HG02973 (cell line): Measurements from ENCODE around the gene RBM6.
"Not testable (repeated sequence)": the region's sequence is repeated elsewhere in the genome, so short reads cannot be mapped to it uniquely, and the experiment has no call there.

ENCODE experiments used
- ATAC-seq: cut with Tn5 transposase; IDR thresholded peaks from one replicate; pipeline ENCODE4 v1.9.1; 2021; ENCODE audit warnings: moderate library complexity; ENCODE audit not compliant: unreplicated experiment

Gene RBM6

GRCh38 chr3:49976942-49977341, 37.0 kb downstream of the RBM6 start:
- ATAC-seq: no peak

DNA sequence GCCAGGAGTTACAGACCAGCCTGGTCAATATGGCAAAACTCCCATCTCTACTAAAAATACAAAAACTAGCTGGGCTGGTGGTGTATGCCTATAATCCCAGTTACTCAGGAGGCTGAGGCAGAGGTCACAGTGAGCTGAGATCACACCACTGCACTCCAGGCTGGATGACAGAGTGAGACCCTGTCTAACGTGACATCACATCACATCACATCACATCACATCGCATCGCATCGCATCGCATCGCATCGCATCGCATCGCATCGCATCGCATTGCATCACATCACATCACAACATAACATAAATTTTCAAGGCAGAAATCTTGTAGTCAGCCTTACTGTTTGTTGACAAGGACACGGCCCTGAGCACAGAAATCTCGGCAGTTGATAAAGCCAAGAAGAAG, 44.4 kb downstream of the RBM6 start:
- no peak for ATAC-seq

DNA sequence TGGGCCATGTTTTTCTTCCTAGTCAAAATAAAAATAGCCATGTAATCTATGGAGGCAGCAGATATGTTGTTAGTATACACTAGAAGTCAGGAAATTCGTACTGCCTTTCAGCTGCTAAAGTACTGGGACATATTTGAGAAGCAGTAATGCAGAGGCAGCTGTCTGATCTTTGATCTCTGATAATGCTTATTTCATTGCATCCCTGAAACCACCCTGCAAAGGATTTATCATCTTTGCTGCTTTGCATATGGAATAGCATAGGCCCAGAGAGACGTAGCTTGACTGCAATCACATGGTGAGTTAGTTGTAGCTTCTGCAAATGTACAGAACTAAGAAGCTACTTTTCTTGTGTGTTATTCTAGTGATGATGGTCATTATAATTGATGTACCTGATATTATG, 52.4 kb downstream of the RBM6 start:
- no peak for ATAC-seq

- no peak for ATAC-seq
These were observed 54.5 kb downstream of the RBM6 start for GRCh38 chr3:49994476-49994875.

DNA sequence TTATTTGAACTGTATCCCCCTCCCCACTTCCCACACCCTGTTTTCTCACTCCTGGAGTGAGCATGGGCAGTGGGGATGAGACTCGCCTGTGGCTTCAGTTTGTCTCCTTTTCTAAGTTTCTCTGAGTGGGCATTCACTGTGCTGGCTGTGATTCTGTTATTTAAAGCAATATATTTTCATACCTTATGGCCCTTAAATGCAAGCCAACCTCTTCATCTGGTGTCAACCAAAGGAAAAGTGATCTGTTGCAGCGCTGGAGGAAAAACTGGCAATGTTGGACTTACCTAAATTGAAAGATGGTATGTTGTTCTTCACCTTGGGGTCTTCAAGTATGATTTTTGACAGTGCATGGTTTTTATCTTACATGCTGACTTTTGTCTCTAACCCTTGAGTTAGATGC, 56.1 kb downstream of the RBM6 start:
- no peak for ATAC-seq

- no peak for ATAC-seq
These were observed 57.9 kb downstream of the RBM6 start for GRCh38 chr3:49997862-49998261.

- no peak for ATAC-seq
These were observed 58.4 kb downstream of the RBM6 start for GRCh38 chr3:49998326-49998725.

GRCh38 chr3:50001511-50001910, 61.6 kb downstream of the RBM6 start:
- ATAC-seq: no peak

GRCh38 chr3:50003216-50003615, 63.3 kb downstream of the RBM6 start:
- no peak for ATAC-seq

- no peak for ATAC-seq
These were observed 63.9 kb downstream of the RBM6 start for GRCh38 chr3:50003824-50004223.

GRCh38 chr3:50008931-50009330, 69.0 kb downstream of the RBM6 start:
- no peak for ATAC-seq

DNA sequence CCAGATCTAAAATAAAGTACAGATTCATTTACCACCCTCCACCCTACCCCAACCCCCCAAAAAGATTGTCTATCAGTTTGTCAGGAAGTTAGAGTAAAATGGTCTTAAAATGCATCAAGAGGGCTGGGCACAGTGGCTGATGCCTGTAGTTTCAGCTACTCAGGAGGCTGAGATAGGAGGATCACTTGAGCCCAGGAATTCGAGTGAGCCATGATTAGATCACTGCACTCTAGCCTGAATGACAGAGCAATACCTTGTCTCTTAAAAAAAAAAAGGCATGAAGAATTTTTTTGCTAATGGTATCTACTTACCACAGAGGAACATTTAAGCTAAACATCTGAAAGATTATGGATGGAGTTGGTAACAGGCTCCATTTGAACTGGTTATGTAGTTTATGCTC, 71.0 kb downstream of the RBM6 start:
- ATAC-seq: no peak

DNA sequence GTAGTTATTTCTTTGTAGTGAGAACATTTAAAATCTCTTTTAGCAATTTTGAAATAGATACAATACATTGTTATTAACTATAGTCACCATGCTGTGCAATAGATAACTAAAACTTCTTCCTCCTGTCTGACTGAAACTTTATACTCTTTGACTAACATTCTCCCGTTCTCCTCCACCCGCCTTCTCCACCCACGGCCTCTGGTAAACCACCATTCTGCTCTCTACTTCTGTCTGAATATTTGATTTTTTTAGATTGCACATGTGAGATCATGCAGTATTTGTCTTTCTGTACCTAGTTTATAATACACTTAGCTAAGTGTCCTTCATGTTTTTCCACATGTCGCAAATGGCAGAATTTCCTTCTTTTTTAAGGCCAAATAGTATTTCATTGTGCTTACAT, 76.0 kb downstream of the RBM6 start:
- ATAC-seq: no peak

GRCh38 chr3:50028346-50028745, 88.4 kb downstream of the RBM6 start:
- no peak for ATAC-seq

GRCh38 chr3:50031201-50031600, 91.3 kb downstream of the RBM6 start:
- not testable (repeated sequence) for ATAC-seq

DNA sequence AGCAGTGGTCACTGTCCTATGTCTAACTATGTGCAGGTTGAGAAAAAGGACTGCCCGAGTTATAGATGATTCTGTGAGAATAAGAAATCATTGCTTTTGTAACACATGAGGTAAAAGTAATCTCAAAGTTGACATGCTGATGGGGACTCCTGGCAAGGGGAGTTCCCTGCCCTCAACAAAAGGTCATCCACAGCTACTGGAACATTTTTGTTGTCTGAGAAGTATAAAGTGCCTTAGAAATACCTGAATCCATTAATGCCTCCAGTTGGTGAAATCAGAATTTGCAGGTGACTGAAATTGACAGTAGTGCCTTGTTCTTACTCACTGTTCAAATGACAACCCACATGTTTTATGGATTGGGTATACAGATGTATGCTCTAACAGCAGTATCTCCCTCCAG, 105.0 kb downstream of the RBM6 start:
- no peak for ATAC-seq

DNA sequence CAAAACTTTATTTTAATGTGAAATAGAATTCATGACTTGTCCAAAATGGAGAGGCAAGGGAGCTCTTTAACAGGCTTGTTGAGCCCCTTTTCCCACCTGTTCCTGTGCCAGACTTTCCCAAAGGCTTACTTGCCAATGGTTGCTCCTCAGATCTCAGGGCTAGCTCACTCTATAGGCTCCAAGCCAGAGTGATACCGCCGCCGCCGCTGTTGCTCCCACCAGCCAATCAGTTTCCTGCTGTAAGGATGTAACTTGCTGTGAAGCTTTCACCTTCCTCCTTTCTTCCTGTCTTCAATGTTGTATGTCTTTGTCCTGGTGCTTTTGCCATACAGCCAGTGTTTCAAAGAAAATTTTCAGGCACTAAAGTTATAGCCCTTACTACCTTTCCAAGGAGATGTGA, 107.5 kb downstream of the RBM6 start:
- ATAC-seq: no peak

- ATAC-seq: no peak
These were observed 110.4 kb downstream of the RBM6 start for GRCh38 chr3:50050361-50050760.

GRCh38 chr3:50057756-50058155, 117.8 kb downstream of the RBM6 start:
- ATAC-seq: no peak

- no peak for ATAC-seq
These were observed 128.2 kb downstream of the RBM6 start for GRCh38 chr3:50068134-50068533.

DNA sequence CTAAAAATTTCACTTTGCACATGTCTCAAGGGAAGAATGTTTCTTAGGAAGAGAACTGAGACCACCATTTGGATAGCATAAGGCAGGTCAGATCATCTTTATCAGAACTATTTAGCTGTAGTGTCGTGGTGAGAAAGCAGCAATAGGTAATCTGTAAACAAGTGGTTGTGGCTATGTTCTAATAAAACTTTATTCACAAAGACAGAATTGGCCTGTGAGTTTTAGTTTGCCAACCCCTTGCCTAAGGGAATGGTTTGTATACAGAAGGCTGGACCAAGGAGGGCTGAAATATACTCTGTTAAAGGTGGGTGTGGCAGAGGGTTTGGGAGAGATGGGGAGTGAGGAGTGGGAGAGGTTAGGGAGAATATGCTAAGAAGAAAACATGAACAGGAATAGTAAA, 138.1 kb downstream of the RBM6 start:
- ATAC-seq: no peak

DNA sequence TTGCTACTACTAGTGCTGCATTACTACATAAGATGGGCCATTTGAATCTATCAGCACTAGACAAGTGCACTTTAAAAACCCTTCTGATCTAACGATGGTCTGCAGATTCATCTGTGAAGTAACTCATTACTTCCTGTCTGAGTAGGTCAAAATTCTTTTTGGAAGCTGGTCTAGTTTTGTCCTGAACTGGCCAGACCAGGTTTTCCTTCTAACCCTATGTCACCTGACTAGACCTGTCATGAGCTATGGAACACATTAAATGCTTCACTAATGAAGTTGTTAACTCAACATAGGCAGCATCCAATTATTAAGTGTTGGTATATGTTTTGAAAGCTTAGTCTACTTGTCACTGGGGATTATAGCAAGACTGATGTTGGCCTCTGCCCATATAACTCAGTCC, 138.7 kb downstream of the RBM6 start:
- ATAC-seq: no peak

GRCh38 chr3:50084951-50085350, 145.0 kb downstream of the RBM6 start:
- ATAC-seq: not testable (repeated sequence)
